HG03095 (cell line): ENCODE data around the gene TEX47.

Experiments used
- ATAC-seq: cut with Tn5 transposase; IDR thresholded peaks from one replicate; pipeline ENCODE4 v1.9.1; 2021; ENCODE audit warnings: moderate library complexity; ENCODE audit not compliant: unreplicated experiment

The TEX47 gene

DNA sequence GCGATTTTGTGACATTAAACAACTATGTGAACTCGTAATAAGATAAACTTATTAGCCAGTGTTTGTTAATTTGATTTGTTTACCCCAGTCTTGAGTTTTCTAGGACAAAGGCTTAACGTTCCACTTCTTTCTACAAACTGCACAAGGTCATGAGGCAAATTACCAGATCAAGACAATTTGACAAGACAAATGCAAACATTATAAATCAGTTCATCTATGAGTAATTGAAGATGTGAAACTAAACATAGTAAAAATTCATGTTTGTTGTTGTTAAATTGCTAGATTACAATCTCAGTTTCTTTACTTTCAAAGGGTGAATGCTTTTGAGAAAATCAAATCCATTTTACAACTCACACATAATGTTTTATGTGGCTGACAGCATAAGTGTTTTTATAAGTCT, 49.4 kb downstream of the TEX47 start:
- ATAC-seq: no peak
